ENCODE data around the gene KCNJ12. TPM values are rescaled to one million over a fixed set of nuclear protein-coding genes. Genes with fewer than 3 reads are reported as not detected.
"Not testable (repeated sequence)": the region's sequence is repeated elsewhere in the genome, so short reads cannot be mapped to it uniquely, and the experiment has no call there.

KCNJ12 gene
- total RNA-seq, 1 donor from 2014 or later, result 0.10 TPM

DNA sequence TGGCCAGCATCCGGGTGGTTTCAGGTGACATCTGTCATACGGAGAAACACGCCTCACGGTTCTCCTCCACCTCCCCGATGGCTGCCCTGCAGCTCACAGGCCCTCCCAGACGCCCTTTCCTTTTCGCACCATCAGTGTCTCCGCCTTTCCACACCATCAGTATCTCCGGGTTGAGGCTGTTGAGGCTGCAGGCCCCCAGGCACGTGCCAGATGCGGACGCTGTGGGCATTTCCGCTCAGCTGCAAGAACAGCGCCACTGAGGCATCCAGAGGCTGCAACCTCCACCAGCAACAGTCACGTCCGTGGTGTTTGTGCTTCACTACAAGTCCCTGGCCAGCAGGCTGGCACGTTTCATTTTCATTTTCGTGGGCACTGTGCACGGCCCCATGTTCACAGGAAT is 25.7 kb upstream of the KCNJ12 start:
- H3K4me3 Mint-ChIP-seq (ENCODE audit: low read depth); DNase-seq (ENCODE audit: low spot score, unreplicated experiment); H3K27ac Mint-ChIP-seq; H3K4me1 Mint-ChIP-seq (ENCODE audit: low read depth); H3K9me3 Mint-ChIP-seq (ENCODE audit: low read depth); H3K36me3 Mint-ChIP-seq (ENCODE audit: insufficient read depth): not testable (repeated sequence)
- H3K27me3 Mint-ChIP-seq, result peaks cover 14% of the 10 kb centered on the region

DNA sequence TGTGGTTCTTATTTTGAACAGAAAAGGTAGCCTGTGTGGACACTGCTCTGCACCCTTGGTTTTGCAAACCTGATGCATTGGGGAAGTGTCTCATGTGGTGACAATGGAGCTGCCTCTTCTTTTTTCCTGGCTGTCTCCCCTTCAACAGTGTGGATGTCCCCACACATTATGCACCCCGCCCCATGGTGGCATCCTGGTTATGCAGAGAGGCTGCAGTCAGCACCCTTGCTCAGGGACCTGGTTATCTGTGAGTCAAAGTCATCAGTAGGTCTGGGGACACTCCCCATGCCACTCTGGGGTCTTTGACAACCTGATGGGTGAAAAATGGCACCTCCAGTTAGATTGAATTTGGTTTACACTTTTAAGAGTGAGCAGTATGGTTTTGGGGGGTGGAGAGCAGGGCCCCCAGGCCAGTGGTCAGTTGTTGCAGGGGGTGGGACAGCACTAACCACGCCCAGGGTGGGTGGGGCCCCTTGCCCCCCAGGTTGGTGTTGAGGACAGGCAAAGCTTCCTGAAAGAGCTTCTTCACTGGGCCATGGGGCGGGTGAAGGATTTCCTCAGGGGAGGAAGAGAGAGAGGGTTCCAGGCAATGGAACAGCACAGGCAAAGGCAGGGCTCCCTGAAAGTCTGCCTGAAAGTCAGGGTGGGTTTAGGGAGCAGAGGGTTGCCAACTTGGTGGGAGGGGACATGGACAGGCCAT is 24.6 kb upstream of the KCNJ12 start:
- H3K4me3 Mint-ChIP-seq (ENCODE audit: low read depth), result no peak overlapping the region

DNA sequence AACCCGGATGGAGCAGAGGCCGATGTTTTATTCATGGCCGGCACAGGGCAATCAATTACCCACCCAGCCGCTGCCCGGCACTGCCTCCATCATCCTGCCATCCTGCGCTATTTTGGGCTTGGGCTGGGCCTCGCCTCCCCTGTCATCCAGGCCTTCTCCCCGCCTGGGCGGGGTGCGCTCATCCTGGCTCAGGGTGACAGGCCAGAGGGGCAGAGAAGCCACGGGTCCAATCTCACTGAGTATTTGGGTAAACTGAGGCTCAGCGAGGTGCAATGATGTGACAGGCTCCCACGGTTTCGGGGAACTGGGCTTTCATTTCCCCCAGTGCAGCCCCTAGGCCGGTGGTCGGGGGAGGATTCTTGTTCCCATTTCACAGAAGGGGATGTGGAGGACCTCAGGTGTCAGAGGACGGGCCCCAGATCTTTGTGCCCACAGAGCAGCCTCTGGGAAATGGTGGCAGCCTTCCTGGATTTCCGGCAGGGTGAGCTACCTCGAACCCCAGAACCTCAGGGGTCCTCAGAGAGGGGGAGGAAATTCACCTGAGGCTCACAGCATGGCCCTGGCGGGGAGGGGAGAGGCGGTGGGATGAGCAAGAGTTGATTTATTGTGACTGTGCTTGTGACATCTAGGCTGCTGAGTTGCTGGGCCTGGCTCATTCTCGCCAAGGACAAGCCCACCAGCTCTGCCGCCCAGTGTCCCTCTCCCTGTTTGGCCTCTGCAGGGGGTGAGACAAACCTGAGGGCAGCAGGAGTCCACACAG is 23.8 kb upstream of the KCNJ12 start:
- no peaks in the 10 kb centered on the region for H3K9me3 Mint-ChIP-seq (ENCODE audit: low read depth)
- no peak for DNase-seq (ENCODE audit: low spot score, unreplicated experiment)

More for the DNA sequence above, 24.6 kb upstream of the KCNJ12 start:
- H3K36me3 Mint-ChIP-seq (ENCODE audit: insufficient read depth), result no peaks in the 10 kb centered on the region
- DNase-seq (ENCODE audit: low spot score, unreplicated experiment), result no peak
- H3K27ac Mint-ChIP-seq, result no peak overlapping the region
- H3K4me1 Mint-ChIP-seq (ENCODE audit: low read depth), result no peaks in the 10 kb centered on the region
- no peaks in the 10 kb centered on the region for H3K9me3 Mint-ChIP-seq (ENCODE audit: low read depth)
- TF ChIP-seq, protein P1, sequence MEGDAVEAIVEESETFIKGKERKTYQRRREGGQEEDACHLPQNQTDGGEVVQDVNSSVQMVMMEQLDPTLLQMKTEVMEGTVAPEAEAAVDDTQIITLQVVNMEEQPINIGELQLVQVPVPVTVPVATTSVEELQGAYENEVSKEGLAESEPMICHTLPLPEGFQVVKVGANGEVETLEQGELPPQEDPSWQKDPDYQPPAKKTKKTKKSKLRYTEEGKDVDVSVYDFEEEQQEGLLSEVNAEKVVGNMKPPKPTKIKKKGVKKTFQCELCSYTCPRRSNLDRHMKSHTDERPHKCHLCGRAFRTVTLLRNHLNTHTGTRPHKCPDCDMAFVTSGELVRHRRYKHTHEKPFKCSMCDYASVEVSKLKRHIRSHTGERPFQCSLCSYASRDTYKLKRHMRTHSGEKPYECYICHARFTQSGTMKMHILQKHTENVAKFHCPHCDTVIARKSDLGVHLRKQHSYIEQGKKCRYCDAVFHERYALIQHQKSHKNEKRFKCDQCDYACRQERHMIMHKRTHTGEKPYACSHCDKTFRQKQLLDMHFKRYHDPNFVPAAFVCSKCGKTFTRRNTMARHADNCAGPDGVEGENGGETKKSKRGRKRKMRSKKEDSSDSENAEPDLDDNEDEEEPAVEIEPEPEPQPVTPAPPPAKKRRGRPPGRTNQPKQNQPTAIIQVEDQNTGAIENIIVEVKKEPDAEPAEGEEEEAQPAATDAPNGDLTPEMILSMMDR (IDR thresholded peaks at IDR 0.05; ENCODE audit: unreplicated experiment), result no peak
- H3K27me3 Mint-ChIP-seq, result peaks cover 14% of the 10 kb centered on the region

DNA sequence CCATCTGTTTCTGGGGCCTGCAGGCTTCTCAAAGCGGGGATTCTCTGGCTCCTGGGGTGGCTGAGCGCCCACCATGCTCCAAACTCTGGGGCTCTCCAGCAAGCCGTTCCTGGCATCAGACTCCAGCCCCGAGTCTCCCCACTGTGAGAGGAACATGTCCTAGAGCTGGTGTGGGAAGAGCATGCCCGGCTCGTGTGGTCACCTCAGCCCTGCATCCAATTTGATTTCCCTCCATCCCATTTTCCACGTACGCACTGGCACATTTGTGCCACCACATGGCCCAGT is 23.2 kb upstream of the KCNJ12 start:
- no peaks in the 10 kb centered on the region for H3K9me3 Mint-ChIP-seq (ENCODE audit: low read depth)
- peaks cover 14% of the 10 kb centered on the region for H3K27me3 Mint-ChIP-seq
- H3K4me1 Mint-ChIP-seq (ENCODE audit: low read depth), result peaks cover 4% of the 10 kb centered on the region
- no peak overlapping the region for H3K27ac Mint-ChIP-seq
- no peak overlapping the region for H3K4me3 Mint-ChIP-seq (ENCODE audit: low read depth)
- no peaks in the 10 kb centered on the region for H3K36me3 Mint-ChIP-seq (ENCODE audit: insufficient read depth)
- DNase-seq (ENCODE audit: low spot score, unreplicated experiment), result no peak
- TF ChIP-seq, protein P1 (IDR thresholded peaks at IDR 0.05; ENCODE audit: unreplicated experiment), result no peak

More for the DNA sequence above, 23.8 kb upstream of the KCNJ12 start:
- no peak overlapping the region for H3K4me3 Mint-ChIP-seq (ENCODE audit: low read depth)
- peaks cover 3% of the 10 kb centered on the region for H3K4me1 Mint-ChIP-seq (ENCODE audit: low read depth)
- TF ChIP-seq, protein P1 (IDR thresholded peaks at IDR 0.05; ENCODE audit: unreplicated experiment), result no peak
- H3K27ac Mint-ChIP-seq, result no peak overlapping the region
- peaks cover 14% of the 10 kb centered on the region for H3K27me3 Mint-ChIP-seq
- H3K36me3 Mint-ChIP-seq (ENCODE audit: insufficient read depth), result no peaks in the 10 kb centered on the region

DNA sequence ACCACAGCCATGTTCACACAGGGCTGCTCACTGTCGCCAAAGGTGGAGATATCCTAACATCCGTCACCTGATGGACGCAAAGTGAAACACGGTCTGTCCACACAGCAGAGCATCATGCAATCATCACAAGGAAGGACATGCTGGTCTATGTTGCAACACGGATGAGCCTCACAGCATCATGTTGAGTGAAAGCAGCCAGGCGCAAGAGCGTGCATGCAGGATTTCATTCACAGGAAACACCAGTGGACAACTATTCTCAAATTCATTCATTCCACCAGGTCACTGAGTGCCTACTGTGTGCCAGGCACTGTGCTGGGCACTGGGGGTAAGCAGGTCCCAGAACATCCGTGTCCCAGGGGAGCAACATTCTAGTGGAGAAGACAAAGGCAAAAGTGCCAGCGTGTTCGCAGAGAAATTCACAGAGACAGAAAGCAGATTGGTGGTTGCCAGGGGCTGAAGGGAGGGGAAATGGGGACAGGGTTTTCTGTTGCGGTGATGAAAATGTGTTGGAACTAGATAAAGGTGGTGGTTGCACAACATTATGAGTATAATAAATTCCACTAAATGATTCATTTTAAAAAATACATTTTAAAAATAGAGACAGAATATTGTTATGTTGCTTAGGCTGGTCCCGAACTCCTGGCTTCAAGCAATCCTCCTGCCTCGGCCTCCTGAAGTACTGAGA is 22.7 kb upstream of the KCNJ12 start:
- Mint-ChIP-seq H3K4me1 (ENCODE audit: low read depth) (peaks cover 10% of the 10 kb centered on the region), H3K27me3 (peaks cover 17% of the 10 kb centered on the region), H3K36me3 (ENCODE audit: insufficient read depth) (no peaks in the 10 kb centered on the region), H3K4me3 (ENCODE audit: low read depth) (no peak overlapping the region), H3K27ac (no peak overlapping the region), H3K9me3 (ENCODE audit: low read depth) (no peaks in the 10 kb centered on the region)
- TF ChIP-seq, protein P1 (IDR thresholded peaks at IDR 0.05; ENCODE audit: unreplicated experiment), result no peak
- no peak for DNase-seq (ENCODE audit: low spot score, unreplicated experiment)
